Ovary (tissue), 10 donors: ENCODE measurements around the gene CTSV. TPM values are rescaled to one million over a fixed set of nuclear protein-coding genes. Genes with fewer than 3 reads are reported as not detected.
"Not testable (repeated sequence)": the region's sequence is repeated elsewhere in the genome, so short reads cannot be mapped to it uniquely, and the experiment has no call there.

Experiments
- DNase-seq, 5 donors: peaks; one replicate each; pipeline ENCODE4 v3.0.0-alpha.2; 2019 to 2020
- H3K27ac ChIP-seq, 2 donors: fragments of 200-600 bp; one replicate each; pipeline versions ENCODE4 v1.5.1 to v1.8.0; 2019 to 2022
- H3K27me3 ChIP-seq: fragments of 200-600 bp; one replicate; pipeline ENCODE4 v1.8.0; 2022
- H3K36me3 ChIP-seq: fragments of 200-600 bp; sonication (generic); one replicate; pipeline ENCODE4 v1.5.1; 2019
- H3K4me1 ChIP-seq: one replicate; pipeline ENCODE4 v1.8.1; 2013; ENCODE audit warnings: mild to moderate bottlenecking, moderate library complexity; ENCODE audit not compliant: insufficient read depth
- H3K4me3 ChIP-seq: fragments of 200-600 bp; sonication (generic); one replicate; pipeline ENCODE4 v1.5.1; 2017
- H3K9me3 ChIP-seq, 2 donors: fragments of 200-600 bp in 1 of 2; sonication (generic) in 1 of 2; one replicate each; pipeline versions ENCODE4 v1.5.1 to v1.8.1; 2013 to 2019; ENCODE audit warnings: mild to moderate bottlenecking in 1 of 2, moderate library complexity in 1 of 2
- EP300 ChIP-seq: sonication (generic); formaldehyde crosslinking; IDR thresholded peaks from one replicate; pipeline ENCODE4 v1.6.1; 2017; ENCODE audit warnings: antibody characterized with exemption
- POLR2A ChIP-seq: fragments of 450-650 bp; IDR thresholded peaks from one replicate; pipeline ENCODE4 v1.6.1; 2017; ENCODE audit warnings: antibody characterized with exemption, mild to moderate bottlenecking, moderate library complexity
- WGBS, 3 donors: extraction: QIAGEN DNeasy Blood & Tissue Kit in 1 of 3; methylation state at CpG; one replicate each; pipeline versions ENCODE4 v1.1.5 to v1.1.7; 2013 to 2017; 5-methylcytosine and 5-hydroxymethylcytosine counted together
- intact Hi-C, 4 donors: fragments of 100-400 bp; cut with DNase I; formaldehyde crosslinking; loops; one replicate each; pipeline versions ENCODE4 v1.11.0 to v1.15.1; 2022 to 2023
- long read RNA-seq, 3 donors: library from polyadenylated mRNA in 2 of 3; unstranded in 2 of 3; transcript quantifications; one replicate each; pipeline ENCODE4 v2.0.0 and lab custom pipeline, GENCODE V29; 2021 to 2026
- polyA plus RNA-seq, 2 donors: library from polyadenylated mRNA; stranded (reverse); fragments of 200-250 nt in 1 of 2; fragments of 350-450 nt in 1 of 2; fragmentation: Illumina TruSeq in 1 of 2; extraction: RNeasy Lipid Tissue Mini Kit (QIAGEN cat#74804) in 1 of 2; gene quantifications; one replicate each; pipeline ENCODE4 v1.2.3, GENCODE V29; 2013 to 2014
- total RNA-seq, 7 donors: library from RNA; depleted of rRNA in 2 of 7; stranded (reverse); fragments of >200 nt in 2 of 7; fragmentation: NEBNext Ultra II Directional in 3 of 7; extraction: Animal tissue kit (Norgen Biotek cat#: 25700) in 3 of 7; gene quantifications; one replicate each; pipeline versions ENCODE4 v1.1.0 to v1.2.4, GENCODE V29; 2016 to 2023
- TF ChIP-seq, protein P1 (sequence below), 3 donors: fragments of 450-650 bp in 2 of 3; fragments of 200-600 bp in 1 of 3; IDR thresholded peaks; one replicate each; pipeline versions ENCODE4 v1.5.1 to v1.8.0; 2016 to 2022; ENCODE audit warnings: antibody characterized with exemption in 3 of 3, mild to moderate bottlenecking in 1 of 3
- donor health status: DM: no; HTN: no; CAD: no; lungs with moderate emphysema.
- donor health status: DM: no; HTN: no; CAD: no.
- donor health status: Bipolar disorder and iron deficiency.
- donor health status: DM: yes; HTN: yes; CAD: no.
- donor health status: DM: no; HTN: no; CAD: no.
- donor health status: DM: yes; HTN: yes; CAD: no.

The CTSV gene
- total RNA-seq = 1 to 10 TPM in 2 of 7 donors, under 1 TPM in 2, not detected in 3; 0.30 to 6.4 (median 1.1) TPM
- polyA plus RNA-seq = 1 to 10 TPM in 1 of 2 donors, under 1 TPM in 1; 0.67 to 2.1 TPM
- long read RNA-seq, donor 1 = 0 reads
- long read RNA-seq, donor 2, transcript CTSV-201 (8 exons, 1,546 nt) = major isoform, 45 of 96 reads
- long read RNA-seq, donor 2, partial matches to known transcripts = 51 of 96 reads
- long read RNA-seq, donor 2, other reads (novel, unspliced or antisense) = 0 of 96 reads
- long read RNA-seq, donor 3 = 0 reads

DNA sequence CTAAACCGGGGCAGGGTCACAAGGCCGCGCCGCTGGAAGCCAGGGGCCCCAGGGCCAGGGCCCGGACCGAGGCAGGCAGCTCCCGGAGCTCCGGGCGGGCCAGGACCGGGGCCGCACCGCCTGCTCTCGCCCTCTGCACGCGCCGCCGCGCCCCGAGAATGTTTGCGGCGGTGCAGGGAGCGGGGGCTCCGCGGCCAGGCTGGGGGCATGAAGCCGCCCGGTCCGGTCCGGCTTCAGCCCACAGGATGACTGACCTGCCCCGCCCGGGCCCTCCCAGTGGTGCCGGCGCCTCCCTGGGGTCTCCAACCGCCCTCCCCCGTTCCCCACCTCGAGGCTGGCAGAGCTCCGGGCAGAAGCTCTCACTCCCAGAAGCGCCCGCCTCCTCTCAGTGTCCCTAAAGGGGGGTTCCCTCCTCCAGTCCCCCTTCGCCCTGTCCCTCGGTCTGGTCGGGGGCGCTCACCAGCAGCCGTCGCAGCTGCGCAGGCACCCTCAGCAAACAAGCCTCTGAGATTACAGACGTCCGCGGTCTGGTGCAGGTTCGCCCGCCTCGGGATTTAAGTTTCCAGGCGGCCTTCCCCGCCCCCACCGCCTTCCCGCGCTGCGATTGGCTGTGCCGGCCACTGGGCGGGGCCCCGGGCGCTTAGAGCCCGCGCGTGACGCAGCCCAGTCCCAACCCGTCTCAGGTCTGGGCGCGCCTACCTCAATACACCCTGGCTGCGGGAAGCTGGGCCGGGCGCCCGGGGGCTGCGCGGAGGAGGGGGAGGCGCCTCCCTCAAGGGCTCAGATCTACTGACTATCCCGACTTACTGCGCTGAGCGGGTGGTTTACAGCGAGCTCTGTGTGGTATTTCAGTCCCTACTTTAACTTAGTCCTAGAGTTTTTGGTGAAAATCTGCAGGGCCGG is at the start of gene CTSV:
CTSV (minus strand) TSS at position 532 of the 903 bp plus-strand sequence. CDS start 1,099 bp downstream, outside the sequence.
- Histone ChIP-seq H3K27ac (no peak within 1 kb of the TSS), H3K27me3 (no peaks in the 10 kb centered on the region), H3K36me3 (no peaks in the 10 kb centered on the region), H3K9me3 (no peaks in the 10 kb centered on the region), H3K4me3 (peak within 1 kb of the TSS; percentile 39), H3K4me1 (peaks cover 5% of the 10 kb centered on the region)
- 0 to 2% (median 1%) methylated on average over 19 to 80 of the region's 80 CpGs for WGBS, 3 donors
- DNase-seq = peak; percentile 13 to 72 (median 38)
- TF ChIP-seq EP300 (no peak), POLR2A (no peak)
- TF ChIP-seq, protein P1, sequence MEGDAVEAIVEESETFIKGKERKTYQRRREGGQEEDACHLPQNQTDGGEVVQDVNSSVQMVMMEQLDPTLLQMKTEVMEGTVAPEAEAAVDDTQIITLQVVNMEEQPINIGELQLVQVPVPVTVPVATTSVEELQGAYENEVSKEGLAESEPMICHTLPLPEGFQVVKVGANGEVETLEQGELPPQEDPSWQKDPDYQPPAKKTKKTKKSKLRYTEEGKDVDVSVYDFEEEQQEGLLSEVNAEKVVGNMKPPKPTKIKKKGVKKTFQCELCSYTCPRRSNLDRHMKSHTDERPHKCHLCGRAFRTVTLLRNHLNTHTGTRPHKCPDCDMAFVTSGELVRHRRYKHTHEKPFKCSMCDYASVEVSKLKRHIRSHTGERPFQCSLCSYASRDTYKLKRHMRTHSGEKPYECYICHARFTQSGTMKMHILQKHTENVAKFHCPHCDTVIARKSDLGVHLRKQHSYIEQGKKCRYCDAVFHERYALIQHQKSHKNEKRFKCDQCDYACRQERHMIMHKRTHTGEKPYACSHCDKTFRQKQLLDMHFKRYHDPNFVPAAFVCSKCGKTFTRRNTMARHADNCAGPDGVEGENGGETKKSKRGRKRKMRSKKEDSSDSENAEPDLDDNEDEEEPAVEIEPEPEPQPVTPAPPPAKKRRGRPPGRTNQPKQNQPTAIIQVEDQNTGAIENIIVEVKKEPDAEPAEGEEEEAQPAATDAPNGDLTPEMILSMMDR (IDR thresholded peaks at IDR 0.05) = no peak
- intact Hi-C loops = no loop called here

DNA sequence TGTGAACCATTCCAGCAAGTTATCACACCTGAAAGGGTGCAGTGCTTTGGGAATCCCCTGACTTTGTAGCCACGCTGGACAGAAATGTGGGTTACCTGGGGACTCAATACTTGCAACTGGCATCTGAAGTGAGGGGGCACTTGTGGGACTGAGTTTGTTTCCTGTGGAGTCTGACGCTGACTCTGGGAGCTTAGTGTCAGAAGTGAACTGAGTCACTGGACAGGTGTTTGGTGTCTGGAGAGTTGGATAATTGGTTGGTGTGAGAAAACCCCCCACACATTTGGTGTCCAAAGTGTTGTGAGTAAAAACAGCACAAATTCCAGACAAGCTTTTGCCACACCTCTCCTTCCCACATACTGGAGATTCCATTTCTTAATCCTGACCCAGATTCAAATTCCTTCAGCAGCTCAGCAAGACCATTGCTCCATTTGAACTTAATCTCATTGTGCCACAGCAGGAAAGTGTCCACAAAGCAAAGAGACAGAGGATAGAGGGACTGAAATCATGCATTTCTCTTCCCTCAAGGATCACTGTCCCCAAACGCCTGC is 48.8 kb upstream of the CTSV start:
- H3K4me1 ChIP-seq, H3K27me3 ChIP-seq, H3K4me3 ChIP-seq, H3K36me3 ChIP-seq, H3K9me3 ChIP-seq, DNase-seq, H3K27ac ChIP-seq, intact Hi-C loops: not testable (repeated sequence)
- 42 to 50% (median 48%) methylated on average over 3 of the region's 3 CpGs for WGBS, 3 donors

DNA sequence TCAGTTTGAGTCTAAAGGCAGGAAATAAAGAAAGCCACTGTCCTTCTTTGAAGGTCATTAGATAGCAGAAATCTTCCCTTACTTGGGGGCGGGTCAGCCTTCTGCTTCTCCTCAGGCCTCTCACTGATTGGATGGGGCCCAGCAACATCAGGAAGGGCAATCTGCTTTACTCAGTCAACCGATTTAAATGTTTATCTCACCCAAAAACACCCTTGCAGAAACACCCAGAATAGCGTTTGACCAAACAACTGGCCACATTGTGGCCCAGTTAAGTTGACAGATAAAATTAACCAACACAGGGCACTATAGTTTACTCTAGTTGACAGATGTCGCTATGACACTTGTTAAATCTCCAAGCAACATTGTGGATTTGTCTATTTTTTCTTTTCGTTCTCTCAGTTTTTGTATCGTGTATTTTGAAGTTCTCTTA is 45.6 kb upstream of the CTSV start:
- H3K36me3 ChIP-seq, DNase-seq, H3K27me3 ChIP-seq, H3K4me1 ChIP-seq, H3K4me3 ChIP-seq, H3K27ac ChIP-seq, intact Hi-C loops, H3K9me3 ChIP-seq: not testable (repeated sequence)
- 72 to 78% (median 75%) methylated on average over 6 of the region's 6 CpGs for WGBS, 3 donors

DNA sequence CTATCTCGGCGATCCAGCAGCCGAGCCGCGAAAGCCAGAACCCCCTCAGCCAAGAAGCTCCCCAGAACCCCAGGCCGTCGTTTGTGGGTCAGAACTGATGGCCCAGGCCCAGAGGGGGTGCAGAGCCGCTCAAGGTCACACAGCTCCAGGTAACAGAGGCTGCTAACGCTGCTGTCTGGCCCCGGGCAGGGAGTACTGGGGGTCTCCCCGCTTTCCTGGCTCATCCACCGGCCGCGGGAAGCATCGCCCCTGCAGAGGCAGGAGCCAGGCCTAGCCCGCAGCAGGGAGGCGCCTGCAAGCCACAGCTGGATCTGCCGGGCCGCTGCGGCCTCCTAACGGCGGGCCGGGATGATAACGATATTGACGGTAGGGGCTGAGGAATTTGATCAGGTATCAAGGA is 39.4 kb upstream of the CTSV start:
- intact Hi-C loops = no loop called here
- no peaks in the 10 kb centered on the region for H3K4me1 ChIP-seq
- H3K4me3 ChIP-seq = no peak overlapping the region
- DNase-seq = no peak
- TF ChIP-seq, protein P1 (IDR thresholded peaks at IDR 0.05) = no peak
- no peak for TF ChIP-seq POLR2A
- no peak for TF ChIP-seq EP300
- WGBS, 3 donors = 60 to 68% (median 61%) methylated on average over 25 of the region's 25 CpGs
- no peaks in the 10 kb centered on the region for H3K36me3 ChIP-seq
- H3K27ac ChIP-seq = no peak overlapping the region
- no peaks in the 10 kb centered on the region for H3K27me3 ChIP-seq
- H3K9me3 ChIP-seq = no peaks in the 10 kb centered on the region

DNA sequence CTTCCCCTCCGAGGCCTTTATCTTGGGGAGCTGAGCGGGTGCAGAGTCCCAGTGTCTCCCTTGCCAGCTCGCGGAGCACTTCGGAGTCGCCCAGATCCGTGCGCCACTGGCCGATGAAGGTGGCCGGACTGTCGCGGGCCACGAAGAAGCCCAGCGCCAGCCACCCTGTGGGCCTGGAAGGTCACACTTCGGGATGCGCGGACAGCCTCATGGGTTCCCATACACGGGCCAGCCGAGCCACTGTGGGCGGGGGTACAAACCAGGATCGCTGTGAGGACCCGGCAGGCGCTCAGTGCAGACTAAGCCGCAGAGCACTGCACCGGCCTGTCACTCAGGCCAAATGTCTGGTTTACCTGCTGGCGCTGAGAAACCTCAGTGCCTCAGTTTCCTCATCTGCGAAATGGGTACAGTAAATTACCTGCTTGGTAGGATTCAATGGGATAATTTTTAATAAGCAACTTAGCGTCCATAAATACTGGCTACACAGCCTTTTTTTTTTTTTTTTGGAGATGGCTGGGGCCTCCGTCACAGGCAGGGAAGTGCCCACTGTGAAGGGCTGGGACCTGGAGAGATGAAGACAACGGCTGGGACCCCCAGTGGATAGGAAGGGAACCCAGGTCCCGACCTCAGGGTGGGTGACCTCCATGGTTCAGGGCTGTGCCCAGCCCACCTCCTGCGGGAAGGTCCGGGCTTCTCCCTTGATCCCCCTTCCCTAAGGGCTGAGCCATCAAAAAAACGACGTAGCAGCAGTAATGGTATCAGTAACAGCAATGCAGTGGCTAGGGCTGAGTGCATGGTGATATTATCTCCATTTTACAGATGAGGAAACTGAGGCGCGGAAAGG is 38.7 kb upstream of the CTSV start:
- no peak for DNase-seq
- no peak overlapping the region for H3K27ac ChIP-seq
- H3K9me3 ChIP-seq = no peaks in the 10 kb centered on the region
- no peaks in the 10 kb centered on the region for H3K27me3 ChIP-seq
- no peak for TF ChIP-seq POLR2A
- no peak for TF ChIP-seq EP300
- TF ChIP-seq, protein P1 (IDR thresholded peaks at IDR 0.05) = no peak
- no peak overlapping the region for H3K4me3 ChIP-seq
- H3K36me3 ChIP-seq = no peaks in the 10 kb centered on the region
- intact Hi-C loops = no loop called here
- H3K4me1 ChIP-seq = no peaks in the 10 kb centered on the region
- 60 to 71% (median 66%) methylated on average over 37 of the region's 37 CpGs for WGBS, 3 donors

DNA sequence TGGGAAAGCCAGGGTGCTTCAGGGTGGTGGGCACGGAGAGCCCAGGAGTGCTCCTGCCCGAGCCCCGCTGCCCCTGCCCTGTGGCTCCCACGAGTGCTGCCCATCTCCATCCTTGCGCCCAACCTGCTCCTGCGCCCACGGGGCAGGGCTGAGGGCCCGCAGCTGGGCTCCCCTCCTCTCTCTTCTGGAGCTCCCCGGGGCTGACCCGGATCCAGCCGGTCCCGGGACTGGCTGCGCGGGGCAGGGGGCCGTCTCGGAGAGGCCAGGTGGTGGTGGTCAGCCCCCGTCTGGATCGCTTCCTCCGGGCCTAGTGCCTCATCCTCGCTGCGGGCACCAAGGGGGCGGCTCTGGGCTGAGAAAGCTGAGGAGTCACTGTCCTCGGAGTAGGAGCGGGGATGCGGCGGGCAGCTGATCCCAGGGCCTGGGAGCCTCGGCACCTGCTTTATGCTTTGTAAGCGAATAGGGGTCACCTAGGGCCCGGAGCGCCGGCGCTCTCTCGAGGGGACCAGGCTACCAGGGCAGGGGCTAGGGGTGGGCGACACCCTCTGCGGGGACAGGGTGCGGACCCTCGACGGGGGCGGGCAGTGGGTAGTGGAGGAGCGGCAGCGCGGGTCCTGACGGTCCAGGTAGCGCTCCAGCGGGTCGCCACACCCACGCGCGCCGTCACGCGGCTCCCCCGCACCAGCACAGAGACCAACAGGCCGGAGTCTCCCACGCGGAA is 37.9 kb upstream of the CTSV start:
- 22 to 41% (median 33%) methylated on average over 28 to 56 of the region's 56 CpGs for WGBS, 3 donors
- H3K9me3 ChIP-seq, H3K4me3 ChIP-seq, H3K27ac ChIP-seq, H3K27me3 ChIP-seq, H3K4me1 ChIP-seq, intact Hi-C loops, H3K36me3 ChIP-seq, DNase-seq: not testable (repeated sequence)
